ENCODE data around the gene RNU5B-1.

RNU5B-1 gene

DNA sequence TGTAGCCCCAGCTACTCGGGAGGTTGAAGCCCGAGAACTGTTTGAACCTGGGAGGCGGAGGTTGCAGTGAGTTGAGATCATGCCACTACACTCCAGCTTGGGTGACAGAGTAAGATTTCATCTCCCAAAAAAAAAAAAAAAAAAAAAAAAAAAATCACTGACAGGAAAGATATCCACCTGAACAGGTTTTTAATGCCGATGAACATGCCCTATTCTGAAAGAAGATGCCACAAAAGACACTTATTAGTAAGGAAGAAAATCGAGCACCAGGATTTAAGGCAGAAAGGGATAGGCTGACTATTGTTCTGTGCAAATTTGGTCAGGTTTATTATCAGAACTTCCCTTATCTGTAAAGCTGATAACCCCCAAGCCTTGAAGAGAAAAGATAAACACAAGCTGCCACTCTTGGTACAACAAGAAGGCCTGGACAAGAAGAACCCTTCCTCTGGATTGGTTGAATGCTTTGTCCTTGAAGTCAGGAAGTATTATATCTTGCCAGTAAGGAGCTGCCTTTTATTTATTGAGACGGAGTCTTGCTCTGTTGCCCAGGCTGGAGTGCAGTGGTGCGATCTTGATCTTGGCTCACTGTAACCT lies 15.1 kb upstream of the RNU5B-1 start:
- no peak for DNase-seq

DNA sequence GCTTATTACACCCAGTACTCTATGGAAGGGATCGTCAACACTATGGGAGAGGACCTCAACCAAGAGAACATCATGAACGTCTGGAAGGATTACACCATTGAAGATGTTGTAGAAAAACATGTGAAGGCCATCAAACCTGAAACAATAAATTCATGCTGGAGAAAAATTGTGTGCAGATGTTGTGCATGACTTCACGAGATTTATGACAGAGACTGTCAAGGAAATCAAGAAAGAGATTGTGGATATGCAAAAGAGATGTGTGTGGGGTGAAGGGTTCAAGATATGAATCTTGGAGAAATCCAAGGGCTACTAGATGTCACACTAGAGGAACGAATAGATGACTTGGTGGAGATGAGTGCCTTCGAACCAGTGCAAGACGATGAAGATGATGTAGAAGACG lies 14.2 kb upstream of the RNU5B-1 start:
- no peak for DNase-seq

DNA sequence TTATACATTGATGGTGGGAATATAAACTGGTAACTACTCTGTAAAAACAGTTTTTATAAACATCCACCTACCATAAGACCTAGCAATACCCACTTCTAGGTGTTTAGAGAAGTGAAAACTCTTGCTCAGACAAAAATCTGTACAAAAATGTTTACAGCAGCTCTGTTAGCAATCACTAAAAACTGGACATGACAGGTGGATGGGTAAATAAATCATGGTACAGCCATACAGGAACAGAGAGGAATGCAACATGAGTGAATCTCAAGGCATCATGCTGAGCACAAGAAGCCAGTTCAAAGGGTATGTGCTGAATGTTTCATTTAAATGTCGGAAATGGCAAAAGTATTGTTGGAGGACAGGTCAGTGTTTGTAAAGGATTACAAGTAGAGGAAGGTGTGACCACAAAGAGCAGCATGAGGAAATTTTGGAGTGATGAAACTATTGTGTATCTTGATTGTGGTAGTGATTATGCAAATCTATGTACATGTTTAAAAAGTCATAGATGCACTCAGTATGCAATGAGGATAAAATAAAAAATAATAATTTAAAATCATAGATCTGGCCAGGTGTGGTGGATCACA lies 11.4 kb upstream of the RNU5B-1 start:
- no peak for DNase-seq

DNA sequence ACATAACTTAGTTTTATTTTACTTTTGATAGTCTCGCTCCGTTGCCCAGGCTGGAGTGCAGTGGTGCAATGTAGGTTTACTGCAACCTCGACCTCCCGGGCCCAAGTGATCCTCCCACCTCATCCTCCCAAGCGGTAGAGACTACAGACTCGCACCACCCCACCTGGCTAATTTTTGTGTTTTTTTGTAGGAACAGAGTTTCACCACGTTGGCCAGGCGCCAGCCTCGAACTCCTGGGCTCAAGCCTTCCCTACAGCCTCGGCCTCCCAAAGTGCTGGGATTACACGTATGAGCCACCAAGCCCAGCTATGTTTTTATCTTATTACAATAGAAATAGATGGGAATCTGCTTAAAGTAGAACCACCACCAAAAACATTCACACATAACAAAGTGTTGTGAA lies 5.7 kb upstream of the RNU5B-1 start:
- no peak for DNase-seq

DNA sequence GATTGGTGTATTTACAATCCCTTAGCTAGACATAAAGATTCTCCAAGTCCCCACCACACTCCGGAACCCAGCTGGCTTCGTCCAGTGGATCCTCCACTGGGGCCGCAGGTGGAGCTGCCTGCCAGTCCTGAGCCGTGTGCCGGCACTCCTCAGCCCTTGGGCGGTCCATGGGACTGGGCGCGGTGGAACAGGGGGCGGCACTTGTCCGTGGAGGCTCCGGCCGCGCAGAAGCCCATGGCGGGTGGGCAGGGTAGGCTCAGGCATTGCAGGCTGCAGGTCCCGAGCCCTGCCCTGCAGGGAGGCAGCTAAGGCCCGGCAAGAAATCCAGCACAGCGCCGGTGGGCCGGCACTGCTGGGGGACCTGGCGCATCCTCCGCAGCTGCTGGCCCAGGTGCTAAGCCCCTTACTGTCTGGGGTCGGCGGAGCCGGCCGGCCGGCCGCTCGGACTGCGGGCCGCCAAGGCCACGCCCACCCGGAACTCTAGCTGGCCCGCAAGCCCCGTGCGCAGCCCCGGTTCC lies 3.5 kb upstream of the RNU5B-1 start:
- no peak for DNase-seq

DNA sequence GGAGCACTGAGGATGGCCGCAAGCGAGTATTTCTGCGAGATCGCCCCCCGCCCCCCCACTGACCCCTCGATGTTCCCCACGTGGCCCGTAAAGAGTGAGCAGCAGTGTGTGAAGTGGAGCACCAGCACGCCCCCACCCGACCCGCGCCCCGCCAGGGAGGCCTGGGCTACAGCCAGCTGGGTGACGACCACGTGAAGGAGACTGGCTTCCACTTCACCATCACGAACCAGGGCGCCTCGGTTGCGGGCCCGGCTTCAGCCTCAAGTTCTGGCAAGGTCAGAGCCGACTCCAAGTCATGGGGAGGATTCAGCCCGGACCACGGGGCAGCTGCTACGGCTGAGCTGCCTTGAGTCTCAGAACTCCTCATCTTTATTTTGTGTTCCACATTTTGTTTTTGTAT lies 2.4 kb upstream of the RNU5B-1 start:
- no peak for DNase-seq

DNA sequence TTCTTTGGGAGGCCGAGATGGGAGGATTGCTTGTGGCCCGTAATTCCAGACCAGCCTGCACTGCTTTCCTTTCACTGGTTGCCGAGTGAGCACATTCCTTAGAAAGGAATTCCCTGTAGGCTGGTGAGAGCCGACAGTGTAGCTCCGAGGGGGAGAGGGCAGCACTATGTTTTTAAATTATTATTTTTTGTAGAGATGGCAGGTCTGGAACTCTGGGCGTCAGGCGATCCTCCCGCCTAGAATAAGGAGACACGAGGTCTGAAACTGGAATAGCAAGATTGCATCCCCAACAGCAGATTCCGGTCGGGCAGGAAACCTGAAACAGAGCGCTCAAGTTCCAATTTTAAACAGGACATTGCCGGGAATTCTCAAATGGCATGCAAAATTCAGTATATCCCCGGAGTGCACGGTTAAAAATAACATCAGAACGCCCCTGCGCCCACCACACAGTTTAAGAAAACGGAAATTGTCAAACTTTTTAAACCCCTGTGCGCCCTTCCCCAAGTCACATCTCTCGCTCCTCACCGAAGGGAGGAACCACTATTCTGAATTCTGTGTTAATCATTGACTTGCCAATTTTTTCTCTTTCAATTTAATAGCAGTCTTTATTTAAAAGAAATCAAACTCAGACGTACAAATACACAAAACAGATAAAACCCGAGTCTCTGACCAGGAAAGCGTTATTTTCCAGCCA lies 643 bp upstream of the RNU5B-1 start:
- no peak for DNase-seq

DNA sequence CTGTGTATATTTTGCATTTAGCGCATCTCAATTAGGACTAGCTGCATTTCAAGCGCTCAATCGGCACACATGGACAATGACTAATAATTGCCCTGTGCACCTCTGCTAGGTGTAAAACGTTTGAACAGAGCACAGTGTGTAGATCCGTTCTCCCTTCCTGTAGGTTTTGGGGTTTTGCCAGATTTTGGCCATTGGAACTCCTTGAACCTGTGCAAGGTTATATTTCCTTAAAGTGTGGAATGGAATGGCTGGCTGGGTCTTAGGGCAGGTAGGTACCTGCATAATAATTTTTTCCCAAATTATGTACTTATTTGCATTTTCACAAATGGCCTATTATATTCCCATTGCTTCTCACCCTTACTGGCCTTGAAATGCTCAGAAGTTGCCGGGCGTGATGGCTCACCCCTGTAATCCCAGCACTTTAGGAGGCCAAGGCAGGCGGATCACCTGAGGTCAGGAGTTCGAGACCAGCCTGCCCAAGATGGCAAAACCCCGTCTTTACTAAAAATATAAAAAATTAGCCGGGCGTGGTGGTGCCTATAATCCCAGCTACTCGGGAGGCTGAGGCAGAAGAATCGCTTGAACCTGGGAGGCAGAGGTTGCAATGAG lies 777 bp downstream of the RNU5B-1 start:
- DNase-seq, result no peak

DNA sequence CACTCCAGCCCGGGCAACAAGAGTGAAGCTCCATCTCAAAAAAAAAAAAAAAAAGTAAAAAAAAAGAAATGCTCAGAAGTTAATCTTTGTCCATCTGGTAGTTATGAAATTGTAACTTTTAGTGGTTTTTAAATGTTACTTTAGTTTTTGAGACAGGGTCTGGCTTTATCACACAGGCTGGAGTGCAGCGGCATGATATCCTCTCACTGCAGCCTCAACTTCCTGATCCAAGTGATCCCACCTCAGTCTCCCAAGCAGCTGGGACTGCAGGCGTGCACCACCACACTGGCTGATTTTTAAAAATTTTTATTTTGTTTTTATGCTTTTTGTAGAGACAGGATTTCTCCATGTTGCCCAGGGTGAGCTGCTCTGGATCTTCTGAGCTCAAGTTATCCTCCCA lies 1.3 kb downstream of the RNU5B-1 start:
- DNase-seq, result no peak

DNA sequence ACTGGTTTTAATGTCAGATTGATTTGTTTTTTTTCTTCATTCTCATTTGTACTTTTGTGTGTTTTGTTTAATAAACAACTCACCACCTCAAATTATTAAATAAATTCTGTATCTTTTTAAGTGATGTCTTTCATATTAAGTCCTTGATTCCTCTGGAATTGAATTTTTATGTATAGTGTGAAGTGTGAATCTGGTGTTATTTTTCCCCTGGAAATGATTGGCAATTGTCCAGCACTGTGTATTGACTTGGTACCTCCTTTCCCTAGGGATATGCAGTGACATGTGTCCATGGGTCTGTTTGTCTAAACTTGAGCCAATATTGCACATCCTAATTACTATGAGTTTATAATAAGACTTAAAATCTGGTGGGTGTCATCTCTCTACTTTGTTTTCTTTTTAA lies 2.1 kb downstream of the RNU5B-1 start:
- DNase-seq, result no peak

DNA sequence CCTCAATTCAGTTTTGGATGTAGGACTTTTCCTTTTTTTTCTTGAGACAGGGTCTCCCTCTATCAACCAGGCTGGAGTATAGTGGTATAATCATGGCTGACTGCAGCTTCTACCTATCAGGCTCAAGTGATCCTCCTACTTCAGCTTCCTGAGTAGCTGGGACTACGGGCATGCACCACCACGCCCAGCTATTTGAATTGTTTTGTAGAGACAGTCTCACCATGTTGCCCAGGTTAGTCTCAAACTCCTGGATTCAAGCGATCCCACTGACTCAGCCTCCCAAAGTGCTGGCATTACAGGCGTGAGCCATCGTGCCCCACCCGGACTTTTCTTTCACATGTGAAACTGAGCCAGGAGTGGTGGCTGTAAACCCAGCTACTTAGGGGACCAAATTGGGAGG lies 3.5 kb downstream of the RNU5B-1 start:
- DNase-seq, result no peak

DNA sequence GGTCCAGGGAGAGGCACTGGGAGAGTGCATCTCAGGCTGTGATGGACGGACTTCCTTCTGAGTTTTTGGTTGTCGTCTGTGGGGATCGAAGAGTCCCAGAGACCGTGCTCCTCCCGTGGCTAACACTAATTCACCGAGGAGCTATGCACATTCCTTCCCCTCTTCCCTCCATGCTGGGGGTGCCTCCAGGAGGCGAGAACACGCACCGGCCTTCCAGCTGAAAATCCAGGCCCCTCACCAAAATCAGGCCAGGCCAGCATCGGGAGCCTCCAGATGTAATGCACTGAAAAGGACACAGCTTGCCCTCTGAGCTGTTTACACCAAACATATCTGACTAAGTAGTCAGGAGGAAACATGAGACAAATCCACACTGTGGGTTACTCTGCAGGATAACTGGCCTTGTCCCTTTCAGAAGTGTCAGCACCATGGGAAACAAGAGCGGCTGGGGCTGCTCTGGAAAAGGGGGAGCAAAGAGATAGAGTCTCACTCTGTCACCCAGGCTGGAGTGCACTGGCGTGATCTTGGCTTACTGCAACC lies 5.5 kb downstream of the RNU5B-1 start:
- DNase-seq, result no peak

DNA sequence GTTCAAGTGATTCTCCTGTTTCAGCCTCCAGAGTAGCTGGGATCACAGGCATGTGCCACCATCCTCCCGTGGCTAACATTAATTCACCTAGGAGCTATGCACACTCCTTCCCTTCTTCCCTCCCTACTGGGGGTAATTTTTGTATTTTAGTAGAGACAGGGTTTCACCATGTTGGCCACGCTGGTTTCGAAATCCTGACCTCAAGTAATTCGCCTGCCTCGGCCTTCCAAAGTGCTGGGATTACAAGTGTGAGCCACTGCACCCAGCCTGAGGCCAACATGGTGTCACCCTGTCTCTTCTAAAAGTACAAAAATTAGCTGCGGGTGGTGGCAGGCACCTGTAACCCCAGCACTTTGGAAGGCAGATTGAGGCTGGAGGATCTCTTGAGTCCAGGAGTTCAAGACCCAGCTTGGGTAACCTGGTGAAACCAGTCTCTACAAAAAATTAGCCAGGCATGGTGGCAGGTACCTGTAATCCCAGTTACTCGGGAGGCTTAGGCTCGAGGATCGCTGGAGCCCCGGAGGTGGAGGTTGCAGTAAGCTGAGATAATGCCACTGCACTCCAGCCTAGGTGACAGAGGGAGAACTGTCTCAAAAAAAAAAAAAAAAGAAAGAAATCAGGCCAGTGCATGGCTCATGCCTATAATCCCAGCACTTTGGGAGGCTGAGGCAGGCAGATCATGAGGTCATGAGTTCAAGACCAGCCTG lies 6.1 kb downstream of the RNU5B-1 start:
- no peak for DNase-seq

DNA sequence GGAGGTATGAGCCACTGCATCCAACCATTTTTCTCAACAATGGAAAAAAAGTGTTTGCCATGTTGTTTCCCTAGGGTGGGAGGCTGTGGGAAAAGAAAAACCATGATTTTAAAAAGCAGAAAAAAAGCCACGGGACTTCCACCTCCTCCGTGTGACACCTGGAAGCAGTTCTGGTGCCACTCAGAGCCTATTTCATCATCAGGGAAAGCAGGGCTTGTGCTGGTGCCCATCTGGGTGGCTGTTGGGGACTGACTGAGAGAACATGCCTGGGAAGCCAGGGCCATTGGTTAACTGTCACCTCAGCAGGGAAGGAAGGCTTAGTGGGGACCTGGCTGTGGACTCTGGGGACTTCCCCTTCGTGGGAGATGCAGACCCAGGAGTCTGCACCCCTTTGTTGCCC lies 7.3 kb downstream of the RNU5B-1 start:
- no peak for DNase-seq

DNA sequence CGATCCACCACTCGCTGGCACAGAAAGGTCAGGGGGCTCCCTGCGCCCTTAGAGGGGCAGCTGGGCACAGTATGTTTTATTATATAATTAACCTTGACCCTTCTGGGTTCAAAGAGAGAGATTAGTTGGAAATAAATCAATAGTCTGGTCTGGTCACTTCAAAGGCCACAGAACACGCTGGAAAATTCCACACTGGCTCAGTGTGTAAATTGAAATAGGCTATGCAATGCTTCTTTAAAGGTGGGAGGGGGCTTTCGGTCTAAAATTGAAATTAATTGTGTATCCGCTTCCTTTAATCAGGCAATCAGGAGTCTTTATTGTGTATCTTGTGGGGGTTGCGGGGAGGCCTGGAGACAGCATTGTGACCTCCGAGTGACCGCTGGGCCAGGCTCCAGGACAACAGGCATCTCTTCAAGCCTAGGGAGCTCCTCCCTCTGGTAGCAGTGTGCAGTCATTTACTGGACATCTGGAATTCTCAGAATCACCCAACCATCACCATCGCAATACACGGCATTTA lies 8.0 kb downstream of the RNU5B-1 start:
- no peak for DNase-seq

DNA sequence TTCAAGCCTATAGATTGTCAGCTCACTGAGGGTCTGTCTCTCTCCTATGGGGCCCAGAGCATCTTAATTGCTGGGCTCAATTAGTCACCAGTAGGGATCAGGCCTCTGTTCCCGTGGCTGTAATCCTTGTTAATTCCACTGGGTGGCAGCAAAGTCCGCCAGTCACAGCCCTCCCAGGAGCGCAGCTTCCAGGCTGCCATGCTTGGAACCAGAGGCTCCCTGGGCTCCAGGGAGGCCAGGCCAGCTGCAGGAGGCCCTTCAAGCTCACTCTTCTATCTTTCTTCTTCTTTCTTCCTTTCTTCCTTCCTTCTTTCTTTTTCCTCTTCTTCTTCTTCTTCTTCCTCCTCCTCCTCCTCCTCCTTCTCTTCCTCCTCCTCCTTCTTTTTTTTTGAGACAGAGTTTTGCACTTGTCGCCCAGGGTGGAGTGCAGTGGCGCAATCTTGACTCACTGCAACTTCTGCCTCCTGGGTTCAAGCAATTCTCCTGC lies 14.4 kb downstream of the RNU5B-1 start:
- peak; percentile 83 to 84 for DNase-seq

DNA sequence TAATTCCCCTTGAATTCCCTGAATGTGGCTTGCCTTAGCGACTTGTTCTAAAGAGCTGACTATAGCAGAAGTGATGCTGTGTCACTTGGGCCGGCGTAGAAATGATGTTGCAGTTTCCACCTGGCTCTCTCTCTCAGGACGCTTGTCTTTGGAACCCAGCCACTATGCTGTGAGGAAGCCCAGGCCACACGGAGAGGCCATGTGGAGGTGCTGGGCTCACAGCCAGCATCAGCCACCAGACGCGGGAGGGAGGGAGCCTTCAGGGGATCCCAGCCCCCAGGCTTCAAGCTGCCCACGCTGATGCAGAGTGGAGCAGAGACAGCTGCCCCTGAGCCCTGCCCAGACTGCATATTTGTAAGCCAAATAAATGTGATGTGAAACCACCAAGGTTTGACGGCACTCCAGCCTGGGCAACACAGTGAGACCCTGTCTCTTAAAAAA lies 18.6 kb downstream of the RNU5B-1 start:
- DNase-seq, result no peak

DNA sequence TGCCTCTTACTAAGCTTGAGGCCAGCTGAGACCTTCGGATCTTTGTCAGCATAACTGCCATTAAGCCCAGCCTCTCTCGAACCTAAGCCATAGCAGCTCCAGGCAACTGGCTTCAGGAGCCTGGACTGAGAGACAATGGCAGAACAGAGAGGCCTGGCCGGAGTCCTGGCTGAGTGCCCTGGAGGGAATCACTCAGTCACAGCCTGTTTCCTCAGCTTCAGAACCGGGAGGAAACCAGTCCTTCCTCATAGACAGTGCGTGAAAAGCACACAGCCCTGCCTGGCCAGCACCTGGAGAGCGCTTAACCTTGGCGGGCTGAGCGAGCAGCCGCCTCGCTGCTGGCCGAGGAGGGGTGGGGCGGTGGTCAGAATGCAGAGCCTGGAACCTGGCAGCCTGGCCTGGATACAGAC lies 21.6 kb downstream of the RNU5B-1 start:
- no peak for DNase-seq

DNA sequence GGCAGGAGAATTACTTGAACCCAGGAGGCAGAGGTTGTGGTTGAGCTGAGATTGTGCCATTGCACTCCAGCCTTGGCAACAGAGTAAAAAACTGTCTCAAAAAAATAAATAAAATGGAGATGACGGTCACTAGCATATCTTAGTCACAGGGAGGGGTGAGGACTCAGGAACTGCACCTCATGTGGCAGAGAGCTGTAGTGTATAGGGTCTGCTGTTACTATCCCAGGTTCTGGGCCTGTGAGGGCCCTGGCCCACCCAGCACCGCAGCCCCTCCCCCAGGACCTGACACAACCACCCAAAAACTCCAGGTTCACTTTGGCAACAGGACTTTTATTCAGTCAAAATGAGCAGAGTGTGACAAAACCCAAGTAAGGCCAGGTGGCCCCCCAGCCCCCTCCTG lies 22.3 kb downstream of the RNU5B-1 start:
- no peak for DNase-seq

DNA sequence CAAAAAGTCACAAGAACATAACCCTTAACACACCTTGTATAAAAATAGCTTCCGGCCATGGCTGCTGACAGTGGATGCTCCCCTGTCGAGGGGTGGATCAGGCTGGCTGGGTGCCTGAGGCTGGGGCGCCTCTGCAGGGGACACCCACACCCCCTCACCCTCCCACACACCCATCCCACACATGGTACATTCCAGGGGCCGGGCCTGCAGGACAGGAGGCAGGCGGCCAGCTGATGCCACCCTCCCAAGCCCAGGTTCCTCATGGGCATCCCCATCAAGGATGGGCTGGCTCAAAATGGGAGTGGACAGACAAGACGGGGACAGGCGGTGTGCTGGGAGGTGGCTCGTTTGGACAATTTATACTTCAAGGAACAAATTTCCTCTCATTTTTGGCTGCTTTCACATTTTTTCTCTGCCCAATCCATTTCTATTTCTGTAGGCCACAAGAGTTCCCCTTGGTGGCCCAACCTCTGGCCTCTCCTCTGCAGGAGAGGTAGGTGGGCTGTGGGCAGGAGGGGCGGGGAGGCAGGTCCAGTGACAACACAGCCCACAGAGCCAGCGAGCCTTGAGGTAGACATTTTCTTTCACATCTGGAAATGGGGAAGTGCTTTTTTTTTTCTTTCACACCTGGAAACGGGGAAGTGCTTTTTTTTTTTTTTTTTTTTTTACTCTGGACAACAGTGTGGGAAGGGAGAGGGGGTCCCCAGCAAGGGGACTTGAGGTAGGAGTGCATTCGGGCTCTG lies 23.3 kb downstream of the RNU5B-1 start:
- DNase-seq, result no peak

DNA sequence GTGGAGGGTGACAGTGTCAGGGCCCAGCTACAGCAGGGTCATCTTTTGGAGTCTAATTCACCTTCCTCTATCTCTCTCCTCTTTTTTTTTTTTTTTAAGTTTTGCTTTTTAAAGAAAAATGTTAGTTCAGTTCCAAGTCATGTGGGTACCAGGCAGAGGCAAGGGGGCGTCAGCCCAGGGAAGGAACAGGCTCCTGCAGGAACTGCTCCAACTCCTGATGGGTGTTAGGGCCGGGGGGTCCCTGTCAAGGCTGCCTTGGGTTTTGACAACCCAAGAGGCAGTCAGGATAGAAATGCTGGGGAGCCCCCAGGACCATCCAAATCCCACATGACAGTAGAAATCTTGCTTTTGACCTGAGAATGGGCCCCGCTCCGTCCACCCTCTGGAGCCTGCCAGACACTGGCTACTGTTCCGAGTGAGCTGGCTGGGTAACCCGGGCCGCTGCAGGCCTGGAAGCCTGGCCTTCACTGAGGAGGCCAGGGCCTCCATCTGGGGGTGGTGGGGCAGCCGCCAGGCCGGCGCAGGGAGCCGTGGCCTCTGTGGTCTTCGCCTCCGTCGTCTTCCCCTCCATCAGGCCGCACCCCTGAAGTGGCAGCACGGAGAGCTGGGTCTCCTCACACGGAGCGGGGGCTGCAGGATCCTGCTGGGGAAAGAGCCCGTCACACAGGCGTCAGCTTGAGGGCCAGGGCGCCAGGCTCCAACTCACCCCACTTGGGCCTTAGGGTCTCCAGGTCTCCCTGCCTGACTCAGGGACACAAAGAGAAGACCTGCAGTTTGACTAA lies 24.2 kb downstream of the RNU5B-1 start:
- DNase-seq, result no peak
